Raji (cell line): Measurements from ENCODE around the gene ELFN2.

ENCODE experiments used
- POLR2A ChIP-seq: IDR thresholded peaks from 2 replicates; pipeline ENCODE4 v1.6.1; 2011; ENCODE audit warnings: low read depth, low read length, control low read depth; ENCODE audit not compliant: insufficient read depth

The ELFN2 gene

GRCh38 chr22:37371491-37371890 is 55.8 kb downstream of the ELFN2 start:
- no peak for TF ChIP-seq POLR2A

GRCh38 chr22:37370306-37370979 is 56.8 kb downstream of the ELFN2 start:
- TF ChIP-seq POLR2A = no peak

- TF ChIP-seq POLR2A = no peak
Observed at GRCh38 chr22:37369483-37369882, 57.8 kb downstream of the ELFN2 start.

DNA sequence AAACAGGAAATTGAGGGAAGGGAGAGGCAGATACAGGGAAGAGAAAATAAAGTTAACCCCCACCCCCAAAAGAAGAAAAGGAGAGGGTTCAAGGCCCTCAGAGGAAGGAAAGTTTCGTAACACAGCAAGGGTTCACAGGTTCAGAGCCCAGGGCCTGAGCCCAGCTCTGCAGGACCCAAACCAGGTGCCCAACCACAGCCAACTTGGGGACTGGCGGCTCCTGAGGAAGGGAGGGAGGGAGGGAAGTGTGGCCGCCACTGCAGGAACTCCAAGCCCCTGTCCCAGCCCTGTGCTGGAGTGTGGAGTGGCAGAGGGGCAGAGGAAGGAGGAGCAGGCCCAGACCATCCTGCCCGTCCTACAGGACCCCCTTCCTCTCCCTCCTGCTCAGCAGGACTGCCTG is 59.2 kb downstream of the ELFN2 start:
- TF ChIP-seq POLR2A = no peak

DNA sequence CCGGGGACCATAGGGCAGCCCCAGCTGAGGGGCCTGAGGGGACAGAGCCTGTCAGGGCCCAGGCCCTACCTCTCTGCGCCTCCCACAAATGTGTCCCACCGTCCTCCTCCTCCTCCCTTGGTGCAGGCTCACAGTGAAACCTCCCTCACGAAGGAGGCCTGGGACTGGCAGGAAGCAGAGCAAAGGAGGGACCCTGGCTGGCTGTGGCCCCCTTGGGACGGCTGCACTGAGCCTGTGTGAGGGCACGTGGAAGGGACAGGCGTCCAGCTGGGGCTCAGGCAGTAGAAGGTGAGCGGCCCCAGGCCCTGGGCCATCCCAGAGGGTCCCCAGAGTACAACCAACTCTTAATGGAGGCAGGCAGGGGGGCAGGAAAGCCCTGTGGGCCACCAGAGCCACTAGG is 60.7 kb downstream of the ELFN2 start:
- TF ChIP-seq POLR2A = no peak

- no peak for TF ChIP-seq POLR2A
Observed at GRCh38 chr22:37365950-37366349, 61.3 kb downstream of the ELFN2 start.

DNA sequence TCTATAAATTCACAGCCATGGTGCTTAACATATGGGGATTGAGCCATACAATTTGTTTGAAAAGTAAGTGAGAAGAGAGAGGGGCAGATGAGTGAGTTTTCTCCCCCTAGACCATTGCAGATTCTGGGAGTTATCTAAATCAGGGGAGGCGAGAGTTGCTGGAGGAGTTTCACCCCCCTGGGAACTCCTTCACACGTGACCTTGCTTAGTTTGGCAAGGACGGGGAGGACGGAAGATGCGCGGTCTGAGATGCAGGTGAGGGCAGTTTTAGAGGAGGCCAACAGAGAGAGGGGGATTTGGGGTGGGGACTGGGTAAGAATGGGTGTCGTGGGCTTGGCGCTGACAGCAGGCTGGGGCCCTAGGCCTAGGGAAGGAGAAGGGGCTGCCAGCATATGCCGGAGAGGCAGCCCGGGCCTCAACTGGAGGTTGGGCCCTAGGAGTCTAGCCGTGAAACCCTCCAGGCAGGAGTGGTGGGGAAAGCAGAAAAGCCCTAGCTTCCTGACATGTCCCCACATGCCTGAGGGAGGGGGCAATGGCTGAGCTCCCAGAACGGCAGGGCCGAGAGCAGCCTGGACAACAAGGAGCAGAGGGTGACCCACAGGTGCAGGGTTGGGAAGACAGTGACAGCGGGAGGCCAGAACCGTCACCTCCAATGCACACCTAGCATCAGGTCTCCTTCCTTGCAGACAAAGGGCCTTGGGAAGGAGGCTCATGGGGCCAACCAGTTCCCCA is 63.9 kb downstream of the ELFN2 start:
- TF ChIP-seq POLR2A = no peak

GRCh38 chr22:37362621-37363020 is 64.7 kb downstream of the ELFN2 start:
- no peak for TF ChIP-seq POLR2A

DNA sequence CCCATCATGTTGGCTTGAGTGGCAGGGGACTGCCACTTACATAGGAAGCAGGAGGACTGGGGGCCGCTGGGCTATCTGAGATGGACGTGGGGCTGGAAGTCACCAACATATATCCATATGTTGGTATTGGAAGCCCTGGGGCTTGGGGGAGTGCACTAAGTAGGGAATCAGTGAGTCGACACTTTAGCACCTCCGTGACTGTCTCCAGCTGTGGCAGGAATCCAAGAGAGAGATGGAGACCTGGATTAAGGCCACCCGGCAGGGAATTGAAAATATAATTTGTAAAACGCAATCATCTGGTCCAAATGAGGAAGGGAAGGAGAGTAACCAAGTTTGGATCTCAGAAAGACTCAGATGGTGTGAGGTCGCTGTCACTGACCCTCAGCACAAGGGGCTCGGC is 68.4 kb downstream of the ELFN2 start:
- no peak for TF ChIP-seq POLR2A

DNA sequence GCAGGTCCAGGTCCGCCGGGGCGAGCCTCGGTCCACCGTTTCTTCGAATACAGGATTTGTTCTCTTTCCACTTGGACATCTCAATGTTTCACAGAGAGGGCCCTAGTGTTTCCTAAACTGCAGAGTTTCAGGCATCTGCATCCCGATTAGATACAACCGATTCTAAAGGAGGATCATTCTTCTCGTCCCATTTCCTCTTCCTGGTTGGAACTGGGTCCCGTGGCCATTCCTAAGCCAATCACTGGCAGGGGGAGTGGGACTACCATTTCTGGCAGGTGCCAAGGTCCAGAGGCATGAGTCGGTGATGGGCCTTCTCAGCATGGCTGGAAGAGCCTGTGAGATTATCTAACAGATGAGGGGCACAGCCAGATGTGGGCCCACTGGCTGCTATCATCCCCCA is 68.9 kb downstream of the ELFN2 start:
- TF ChIP-seq POLR2A = no peak

DNA sequence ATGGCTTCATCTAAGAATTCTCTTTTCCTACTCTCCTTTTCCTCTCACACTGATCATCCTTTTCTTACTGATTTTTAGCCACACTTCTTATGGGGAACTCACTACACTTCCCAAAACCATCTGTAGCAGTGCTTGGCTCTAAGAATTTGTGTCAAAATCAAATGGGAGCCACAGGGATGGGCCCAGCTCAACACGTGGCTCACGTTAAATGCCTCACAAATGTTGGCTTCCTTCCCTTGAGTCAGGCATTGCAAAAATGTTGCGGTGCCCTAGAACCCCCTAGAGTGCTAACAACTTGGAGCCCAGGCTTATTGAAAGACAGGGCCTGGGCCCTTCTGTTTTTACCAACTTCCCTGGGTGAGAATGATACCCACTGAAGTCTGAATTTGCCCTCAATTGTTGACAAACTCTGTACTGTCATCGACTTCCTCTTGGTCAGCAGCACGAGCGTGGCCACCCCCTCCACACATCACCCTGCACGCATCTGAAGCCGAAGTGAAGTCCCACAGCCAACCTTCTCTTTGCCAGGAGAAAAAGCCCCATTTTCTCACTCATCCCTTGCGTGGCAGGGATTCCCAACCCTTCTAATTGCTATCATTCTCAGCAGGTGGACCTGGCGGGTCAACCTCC is 69.7 kb downstream of the ELFN2 start:
- TF ChIP-seq POLR2A = no peak

- no peak for TF ChIP-seq POLR2A
Observed at GRCh38 chr22:37356922-37357321, 70.4 kb downstream of the ELFN2 start.

- TF ChIP-seq POLR2A = no peak
Observed at GRCh38 chr22:37355174-37355573, 72.1 kb downstream of the ELFN2 start.

DNA sequence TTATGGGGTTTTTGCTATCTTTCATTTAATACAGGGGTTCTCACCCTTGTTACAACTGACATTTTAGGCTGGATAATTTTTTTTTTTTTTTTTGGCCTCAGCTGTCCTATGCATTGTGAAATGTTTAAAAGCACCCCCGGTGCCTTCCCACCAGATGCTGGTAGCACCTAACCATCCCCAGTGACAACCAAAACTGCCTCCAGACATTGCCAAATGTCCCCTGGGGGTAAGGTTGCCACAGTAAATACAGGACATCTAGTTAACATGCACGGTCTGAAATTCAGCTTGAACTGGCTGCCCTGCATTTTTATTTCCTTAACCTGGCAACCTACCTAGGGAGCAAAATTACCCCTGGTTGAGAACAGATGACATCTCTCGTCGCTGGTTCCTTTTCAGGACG is 72.6 kb downstream of the ELFN2 start:
- TF ChIP-seq POLR2A = no peak

GRCh38 chr22:37354261-37354660 is 73.0 kb downstream of the ELFN2 start:
- TF ChIP-seq POLR2A = no peak

DNA sequence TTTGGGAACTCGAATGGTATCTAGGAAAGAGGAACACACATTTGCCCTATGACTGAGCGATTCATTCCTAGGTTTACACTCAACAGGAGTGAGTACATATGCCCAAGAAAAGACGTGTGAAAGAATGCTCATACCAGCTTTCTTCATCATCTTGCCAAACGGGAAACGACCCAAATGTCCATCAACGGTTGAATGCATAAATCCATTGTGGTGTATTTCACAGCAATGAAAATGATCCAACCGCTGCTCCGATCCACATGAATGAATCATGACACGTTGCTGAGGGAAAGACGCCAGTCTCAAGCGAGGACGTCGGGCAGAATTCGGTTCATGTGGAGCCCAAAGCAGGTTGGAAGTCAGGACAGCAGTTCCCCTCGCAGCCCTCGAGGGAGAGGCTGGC is 73.4 kb downstream of the ELFN2 start:
- TF ChIP-seq POLR2A = no peak
